Stomach (tissue), 9 donors: ENCODE data around the gene DIPK1C. TPM values are rescaled to one million over a fixed set of nuclear protein-coding genes. Genes with fewer than 3 reads are reported as not detected.

Source experiments
- DNase-seq, 2 donors: peaks; one replicate each; pipeline versions ENCODE4 v3.0.0 to v3.0.0-alpha.2; 2013 to 2019
- H3K27ac ChIP-seq, 5 donors: fragments of 200-600 bp in 4 of 5; sonication (generic) in 4 of 5; one replicate each; pipeline ENCODE4 v1.5.1; 2013 to 2019; ENCODE audit warnings: mild to moderate bottlenecking in 1 of 5, moderate library complexity in 1 of 5
- H3K27me3 ChIP-seq, 3 donors: fragments of 200-600 bp; sonication (generic); one replicate each; pipeline ENCODE4 v1.5.1; 2017 to 2019; ENCODE audit warnings: mixed run types in 1 of 3
- H3K36me3 ChIP-seq, 4 donors: fragments of 200-600 bp; sonication (generic); 1 replicate in 3 of 4; 2 replicates in 1 of 4; pipeline ENCODE4 v1.5.1; 2016 to 2019
- H3K4me1 ChIP-seq, 4 donors: fragments of 200-600 bp; sonication (generic); one replicate each; pipeline ENCODE4 v1.5.1; 2016 to 2019
- H3K4me3 ChIP-seq, 4 donors: fragments of 200-600 bp; sonication (generic) in 3 of 4; one replicate each; pipeline ENCODE4 v1.5.1; 2016 to 2019; ENCODE audit warnings: mild to moderate bottlenecking in 1 of 4
- H3K9me3 ChIP-seq, 4 donors: fragments of 200-600 bp; sonication (generic); one replicate each; pipeline ENCODE4 v1.5.1; 2016 to 2019
- EP300 ChIP-seq: sonication (generic); formaldehyde crosslinking; IDR thresholded peaks from one replicate; pipeline ENCODE4 v1.6.1; 2017; ENCODE audit warnings: antibody characterized with exemption
- POLR2A ChIP-seq, 4 donors: fragments of 450-650 bp; IDR thresholded peaks; one replicate each; pipeline ENCODE4 v1.6.1; 2016; ENCODE audit warnings: antibody characterized with exemption in 4 of 4, control low read depth in 2 of 4, mild to moderate bottlenecking in 1 of 4, moderate library complexity in 1 of 4
- POLR2AphosphoS5 ChIP-seq, 3 donors: sonication (generic); formaldehyde crosslinking; IDR thresholded peaks; one replicate each; pipeline ENCODE4 v1.6.1; 2016; ENCODE audit warnings: antibody characterized with exemption in 3 of 3
- WGBS, 5 donors: extraction: QIAGEN DNeasy Blood & Tissue Kit in 3 of 5; methylation state at CpG; one replicate each; pipeline versions ENCODE4 v1.1.5 to v1.1.7; 2013 to 2018; 5-methylcytosine and 5-hydroxymethylcytosine counted together
- intact Hi-C: fragments of 100-400 bp; cut with DNase I; formaldehyde crosslinking; loops from one replicate; pipeline ENCODE4 v1.15.1; 2023; ENCODE audit warnings: low total_unique reads
- polyA plus RNA-seq, 3 donors: library from polyadenylated mRNA; stranded (reverse); fragments of 200-250 nt; gene quantifications; one replicate each; pipeline ENCODE4 v1.2.3, GENCODE V29; 2013
- total RNA-seq, 5 donors: library from RNA; depleted of rRNA; stranded (reverse); fragments of >200 nt; gene quantifications; one replicate each; pipeline versions ENCODE4 v1.1.0 to v1.2.3, GENCODE V29; 2014 to 2016
- TF ChIP-seq, protein P1 (sequence below), 7 experiments: fragments of 450-650 bp in 4 of 7; fragments of 200-600 bp in 3 of 7; sonication (generic) in 3 of 7; IDR thresholded peaks; one replicate each; pipeline ENCODE4 v1.5.1; 2016 to 2019; ENCODE audit warnings: antibody characterized with exemption in 7 of 7, control low read depth in 2 of 7, mild to moderate bottlenecking in 1 of 7
- donor health status: healthy with polysubstance abuse.
- donor health status: Bipolar disorder and iron deficiency.
- donor health status: healthy.

Gene DIPK1C
- total and polyA plus RNA-seq, 8 donors = 0.55 to 2.3 (median 1.8) TPM; not detected in 3

DNA sequence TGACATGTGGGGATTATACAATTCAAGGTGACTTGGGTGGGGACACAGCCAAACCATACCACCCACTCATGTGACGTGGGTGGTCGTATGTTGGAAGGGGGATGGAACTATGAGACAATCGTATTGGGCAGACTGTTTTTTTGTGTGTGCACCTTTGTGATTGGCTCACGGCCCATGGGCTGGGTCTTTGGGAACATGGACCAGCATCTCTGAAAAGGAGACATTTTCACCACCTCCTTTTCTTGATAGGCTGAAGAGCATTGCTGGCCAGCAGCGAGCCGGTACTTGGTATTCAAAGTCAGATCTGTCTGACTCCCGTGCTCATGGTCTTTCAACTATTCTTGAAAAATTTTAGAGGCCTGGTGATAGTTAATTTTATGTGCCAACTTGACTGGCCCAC, 62.1 kb downstream of the DIPK1C start:
- Histone ChIP-seq H3K36me3 (no peaks in the 10 kb centered on the region), H3K27ac (no peak overlapping the region), H3K27me3 (no peaks in the 10 kb centered on the region), H3K4me3 (no peak overlapping the region), H3K9me3 (no peaks in the 10 kb centered on the region), H3K4me1 (peaks cover 0 to 19% (median 12%) of the 10 kb centered on the region in 4 donors)
- intact Hi-C loops = no loop called here
- DNase-seq = no peak
- TF ChIP-seq POLR2AphosphoS5 (IDR thresholded peaks at IDR 0.05) (no peak), EP300 (no peak), POLR2A (IDR thresholded peaks at IDR 0.05) (no peak)
- TF ChIP-seq, protein P1, sequence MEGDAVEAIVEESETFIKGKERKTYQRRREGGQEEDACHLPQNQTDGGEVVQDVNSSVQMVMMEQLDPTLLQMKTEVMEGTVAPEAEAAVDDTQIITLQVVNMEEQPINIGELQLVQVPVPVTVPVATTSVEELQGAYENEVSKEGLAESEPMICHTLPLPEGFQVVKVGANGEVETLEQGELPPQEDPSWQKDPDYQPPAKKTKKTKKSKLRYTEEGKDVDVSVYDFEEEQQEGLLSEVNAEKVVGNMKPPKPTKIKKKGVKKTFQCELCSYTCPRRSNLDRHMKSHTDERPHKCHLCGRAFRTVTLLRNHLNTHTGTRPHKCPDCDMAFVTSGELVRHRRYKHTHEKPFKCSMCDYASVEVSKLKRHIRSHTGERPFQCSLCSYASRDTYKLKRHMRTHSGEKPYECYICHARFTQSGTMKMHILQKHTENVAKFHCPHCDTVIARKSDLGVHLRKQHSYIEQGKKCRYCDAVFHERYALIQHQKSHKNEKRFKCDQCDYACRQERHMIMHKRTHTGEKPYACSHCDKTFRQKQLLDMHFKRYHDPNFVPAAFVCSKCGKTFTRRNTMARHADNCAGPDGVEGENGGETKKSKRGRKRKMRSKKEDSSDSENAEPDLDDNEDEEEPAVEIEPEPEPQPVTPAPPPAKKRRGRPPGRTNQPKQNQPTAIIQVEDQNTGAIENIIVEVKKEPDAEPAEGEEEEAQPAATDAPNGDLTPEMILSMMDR (IDR thresholded peaks at IDR 0.05) = no peak
- 77 to 93% (median 89%) methylated on average over 7 of the region's 7 CpGs for WGBS, 5 donors

DNA sequence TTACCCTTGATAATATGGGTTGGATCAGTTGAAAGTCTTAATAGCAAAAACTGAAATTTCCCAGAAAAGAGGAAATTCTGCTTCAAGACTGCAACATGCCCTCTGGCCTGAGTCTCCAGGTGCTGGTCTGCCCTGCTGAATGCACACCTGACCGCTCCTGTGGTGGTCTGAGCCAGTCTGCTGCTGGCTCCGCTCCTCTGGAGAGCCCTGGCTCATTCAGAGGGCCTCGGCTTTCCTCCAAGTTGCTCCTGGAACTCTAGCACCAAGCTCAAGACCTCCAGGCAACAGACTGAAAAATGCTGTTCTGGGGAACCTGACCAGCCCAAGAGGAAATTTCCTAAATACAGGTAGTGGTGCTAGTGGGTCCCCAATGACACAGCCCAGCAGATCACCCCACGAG, 64.8 kb downstream of the DIPK1C start:
- Histone ChIP-seq H3K36me3 (no peaks in the 10 kb centered on the region), H3K4me3 (no peak overlapping the region), H3K4me1 (peaks cover 0 to 18% (median 11%) of the 10 kb centered on the region in 4 donors), H3K9me3 (no peaks in the 10 kb centered on the region), H3K27me3 (no peaks in the 10 kb centered on the region), H3K27ac (no peak overlapping the region)
- TF ChIP-seq EP300 (no peak), POLR2A (IDR thresholded peaks at IDR 0.05) (no peak), POLR2AphosphoS5 (IDR thresholded peaks at IDR 0.05) (no peak)
- TF ChIP-seq, protein P1 (IDR thresholded peaks at IDR 0.05) = no peak
- WGBS, 5 donors = 91 to 96% (median 93%) methylated on average over 4 of the region's 4 CpGs
- intact Hi-C loops = no loop called here
- DNase-seq = no peak

DNA sequence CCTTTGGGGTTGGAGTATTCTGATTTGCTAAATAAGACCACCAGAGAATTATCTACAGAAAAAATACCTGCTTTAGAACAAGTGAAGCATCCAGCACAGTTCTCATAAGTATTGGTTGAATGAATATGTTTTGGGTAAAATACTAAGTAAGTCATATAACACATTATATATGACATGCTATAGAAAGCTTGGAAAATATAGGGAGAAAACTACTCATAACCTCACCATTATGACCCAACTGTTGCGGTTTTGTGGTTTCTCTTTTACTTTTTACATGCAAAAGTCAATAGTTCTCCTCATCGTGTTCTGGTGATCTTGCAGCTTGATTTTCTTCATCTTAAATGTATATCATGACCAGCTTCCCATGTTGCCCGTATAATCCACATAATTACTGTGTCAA, 66.2 kb downstream of the DIPK1C start:
- H3K36me3 ChIP-seq = no peaks in the 10 kb centered on the region
- intact Hi-C loops = no loop called here
- TF ChIP-seq, protein P1 (IDR thresholded peaks at IDR 0.05) = no peak
- TF ChIP-seq POLR2AphosphoS5 (IDR thresholded peaks at IDR 0.05) = no peak
- no peaks in the 10 kb centered on the region for H3K27me3 ChIP-seq
- H3K4me3 ChIP-seq = no peak overlapping the region
- H3K9me3 ChIP-seq = no peaks in the 10 kb centered on the region
- 79 to 90% (median 84%) methylated on average over 3 of the region's 3 CpGs for WGBS, 5 donors
- peaks cover 0 to 7% (median 2%) of the 10 kb centered on the region in 4 donors for H3K4me1 ChIP-seq
- H3K27ac ChIP-seq = no peak overlapping the region
- no peak for DNase-seq

- Histone ChIP-seq H3K4me3 (no peak overlapping the region), H3K27ac (no peak overlapping the region), H3K9me3 (no peaks in the 10 kb centered on the region), H3K36me3 (no peaks in the 10 kb centered on the region), H3K27me3 (no peaks in the 10 kb centered on the region), H3K4me1 (no peaks in the 10 kb centered on the region)
- WGBS, 5 donors = 93 to 98% (median 96%) methylated on average over 20 of the region's 20 CpGs
- no peak for TF ChIP-seq EP300
- TF ChIP-seq, protein P1 (IDR thresholded peaks at IDR 0.05) = no peak
- no peak for TF ChIP-seq POLR2AphosphoS5 (IDR thresholded peaks at IDR 0.05)
- no peak for TF ChIP-seq POLR2A (IDR thresholded peaks at IDR 0.05)
- intact Hi-C loops = no loop called here
- no peak for DNase-seq
Observed at GRCh38 chr18:74389991-74390390, 67.1 kb downstream of the DIPK1C start.
